SU-DHL-6 (cell line): ENCODE measurements around the gene SOCS3.
"Not testable (repeated sequence)": the region's sequence is repeated elsewhere in the genome, so short reads cannot be mapped to it uniquely, and the experiment has no call there.

Experiments used
- EZH2phosphoT487 ChIP-seq: fragments of 200-600 bp; sonication (generic), shearing (Covaris generic); conservative IDR thresholded peaks from 2 replicates; pipeline ENCODE4 v1.6.1; 2018; ENCODE audit warnings: mild to moderate bottlenecking, antibody characterized with exemption, low read length, moderate library complexity, mixed read lengths
- TF ChIP-seq, protein P1 (sequence below): fragments of 200-600 bp; sonication (generic); IDR thresholded peaks from one replicate; pipeline ENCODE4 v1.5.1; 2017; ENCODE audit warnings: antibody characterized with exemption, mild to moderate bottlenecking, low read length, moderate library complexity; ENCODE audit not compliant: insufficient read depth, poor library complexity, severe bottlenecking

DNA sequence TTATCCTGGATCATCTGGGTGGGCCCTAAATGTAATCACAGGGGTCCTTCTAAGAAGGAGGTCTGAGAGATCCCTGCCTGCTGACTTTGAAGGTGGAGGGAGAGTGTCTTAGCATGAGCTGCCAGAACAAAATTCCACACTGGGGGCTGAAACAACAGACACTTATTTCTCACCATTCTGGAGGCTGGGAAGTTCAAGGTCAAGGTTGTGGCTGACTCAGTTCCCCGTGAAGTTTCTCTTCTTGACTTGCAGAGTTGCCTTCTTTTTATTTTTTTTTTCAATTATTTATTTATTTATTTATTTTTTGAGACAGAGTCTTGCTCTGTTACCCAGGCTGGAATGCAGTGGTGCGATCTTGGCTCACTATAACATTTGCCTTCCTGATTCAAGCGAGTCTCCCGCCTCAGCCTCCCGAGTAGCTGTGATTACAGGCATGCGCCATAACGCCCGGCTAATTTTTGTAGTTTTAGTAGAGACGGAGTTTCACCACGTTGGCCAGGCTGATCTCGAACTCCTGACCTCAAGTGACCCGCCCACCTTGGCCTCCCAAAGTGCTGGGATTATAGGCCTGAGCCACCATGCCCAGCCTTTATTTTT lies 50.1 kb downstream of the SOCS3 start:
- TF ChIP-seq, protein P1, sequence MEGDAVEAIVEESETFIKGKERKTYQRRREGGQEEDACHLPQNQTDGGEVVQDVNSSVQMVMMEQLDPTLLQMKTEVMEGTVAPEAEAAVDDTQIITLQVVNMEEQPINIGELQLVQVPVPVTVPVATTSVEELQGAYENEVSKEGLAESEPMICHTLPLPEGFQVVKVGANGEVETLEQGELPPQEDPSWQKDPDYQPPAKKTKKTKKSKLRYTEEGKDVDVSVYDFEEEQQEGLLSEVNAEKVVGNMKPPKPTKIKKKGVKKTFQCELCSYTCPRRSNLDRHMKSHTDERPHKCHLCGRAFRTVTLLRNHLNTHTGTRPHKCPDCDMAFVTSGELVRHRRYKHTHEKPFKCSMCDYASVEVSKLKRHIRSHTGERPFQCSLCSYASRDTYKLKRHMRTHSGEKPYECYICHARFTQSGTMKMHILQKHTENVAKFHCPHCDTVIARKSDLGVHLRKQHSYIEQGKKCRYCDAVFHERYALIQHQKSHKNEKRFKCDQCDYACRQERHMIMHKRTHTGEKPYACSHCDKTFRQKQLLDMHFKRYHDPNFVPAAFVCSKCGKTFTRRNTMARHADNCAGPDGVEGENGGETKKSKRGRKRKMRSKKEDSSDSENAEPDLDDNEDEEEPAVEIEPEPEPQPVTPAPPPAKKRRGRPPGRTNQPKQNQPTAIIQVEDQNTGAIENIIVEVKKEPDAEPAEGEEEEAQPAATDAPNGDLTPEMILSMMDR, result not testable (repeated sequence)
- TF ChIP-seq EZH2phosphoT487, result not testable (repeated sequence)
